Activated naive CD8-positive, alpha-beta T cell treated with anti-CD3 and anti-CD28 coated beads, Interleukin-2, amount 10 ng/mL, durations not matched to agents 7 days and 5 days (primary cell): Measurements from ENCODE around the gene TAOK2. TPM values are rescaled to one million over a fixed set of nuclear protein-coding genes. Genes with fewer than 3 reads are reported as not detected.

Experiments used
- ATAC-seq: fragments of 150-1000 bp; cut with Tn5 transposase; one replicate; pipeline ENCODE4 v1.10.0; 2021; ENCODE audit warnings: low read depth, moderate library complexity
- POLR2A ChIA-PET: fragments of 350-600 bp; sonication (Branson Sonifier 250); formaldehyde crosslinking; loops from one replicate; lab custom pipeline; 2021; ENCODE audit warnings: antibody characterized with exemption; lab: Charles Lee
- DNase-seq: peaks from one replicate; pipeline ENCODE4 v3.0.0; 2021
- H3K27ac Mint-ChIP-seq: one replicate; pipeline ENCODE4 v1.8.0; 2022; ENCODE audit warnings: mild to moderate bottlenecking, mixed read lengths
- H3K27me3 Mint-ChIP-seq: one replicate; pipeline ENCODE4 v1.8.0; 2022; ENCODE audit warnings: mild to moderate bottlenecking, moderate library complexity, mixed read lengths
- H3K36me3 Mint-ChIP-seq: one replicate; pipeline ENCODE4 v1.8.0; 2021; ENCODE audit warnings: mild to moderate bottlenecking, mixed read lengths
- H3K4me1 Mint-ChIP-seq: one replicate; pipeline ENCODE4 v1.8.0; 2021; ENCODE audit warnings: mixed read lengths
- H3K4me3 Mint-ChIP-seq: one replicate; pipeline ENCODE4 v1.8.0; 2022; ENCODE audit warnings: mild to moderate bottlenecking, moderate library complexity, mixed read lengths
- H3K9me3 Mint-ChIP-seq: one replicate; pipeline ENCODE4 v1.8.0; 2021; ENCODE audit warnings: mixed read lengths
- total RNA-seq, 2 experiments: library from RNA; stranded (reverse); gene quantifications; one replicate each; pipeline ENCODE4 v1.2.3, GENCODE V29; 2021

The TAOK2 gene
- total RNA-seq, 2 experiments from 2014 or later = 51.6 to 53.4 TPM

DNA sequence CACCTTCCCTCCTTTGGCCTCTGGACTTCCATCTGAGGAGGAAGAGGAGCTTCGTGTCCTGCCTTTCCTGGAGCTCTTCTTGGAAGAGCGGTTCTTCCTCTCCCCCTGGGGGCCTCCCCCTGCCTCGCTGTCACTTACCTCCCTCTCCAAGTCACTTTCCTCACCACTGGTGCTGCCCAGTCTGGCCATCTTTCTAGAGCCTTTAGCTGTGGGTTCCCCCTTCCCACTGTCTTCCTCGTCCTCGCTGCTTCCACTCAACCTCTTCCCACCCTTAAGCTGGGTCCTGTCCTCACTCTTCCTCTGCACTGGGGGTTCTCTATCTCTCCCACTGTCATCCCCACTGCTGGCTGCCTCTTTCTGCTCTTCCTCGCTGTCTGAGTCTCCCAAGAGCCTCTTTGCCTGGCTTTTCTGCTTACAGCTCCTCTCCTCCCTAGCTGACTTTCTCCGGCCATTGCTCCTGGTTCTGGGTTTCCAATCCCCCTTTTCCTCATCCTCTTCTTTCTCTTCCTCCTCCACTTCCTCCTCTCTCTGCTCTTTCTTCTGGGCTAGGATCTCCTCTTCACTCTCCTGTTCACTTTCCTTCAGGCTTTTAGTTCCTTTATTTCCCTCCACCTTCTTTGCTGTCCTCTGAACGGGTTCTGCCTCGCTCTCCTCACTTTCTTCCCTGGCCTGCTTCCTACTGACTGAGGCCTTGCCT is 20.4 kb downstream of the TAOK2 start:
- POLR2A ChIA-PET = interaction anchor here (1.0 to 6.8 kb wide), 8 partner anchors 9 to 262 kb away, joined by 3 to 73 read pairs (median 4); partner anchors contain the start of genes ALDOA, PAGR1, TAOK2 and TMEM219
- H3K36me3 Mint-ChIP-seq = peaks cover 19% of the 10 kb centered on the region

DNA sequence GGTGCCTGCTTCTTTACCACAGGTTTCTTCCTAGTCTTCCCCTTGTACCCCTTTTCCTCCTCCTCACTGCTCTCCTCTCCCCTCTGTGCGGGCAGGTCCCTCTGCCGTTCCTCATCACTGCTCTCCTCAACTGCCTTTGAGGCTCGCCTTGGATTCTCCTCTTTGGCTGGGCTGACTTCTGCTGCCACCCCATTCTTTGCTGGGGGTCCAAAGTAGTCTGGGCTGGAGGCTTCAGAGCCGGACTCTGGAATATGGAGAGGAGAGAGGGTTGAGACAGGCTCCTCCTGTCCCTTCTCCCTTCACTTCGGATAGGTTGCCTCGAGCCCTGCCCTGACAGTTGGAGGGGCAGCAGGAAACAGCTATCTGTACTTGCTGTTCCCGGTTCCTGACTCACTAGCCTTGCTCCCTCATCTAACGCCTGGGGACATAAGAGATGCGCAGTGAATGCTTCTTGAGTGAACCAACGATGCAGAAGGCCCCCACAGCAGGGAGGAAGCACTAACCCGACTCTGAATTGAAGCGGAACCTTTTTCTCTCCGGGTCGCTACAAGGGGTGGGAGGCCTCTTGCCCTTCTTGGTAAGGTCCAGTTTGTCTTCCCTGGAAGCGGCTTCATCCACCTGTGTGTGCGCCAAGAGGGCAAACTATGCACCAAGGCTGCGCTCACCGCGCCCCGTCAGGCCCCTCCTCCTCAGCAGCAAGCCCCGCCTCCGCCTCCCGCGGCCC is 21.1 kb downstream of the TAOK2 start:
- POLR2A ChIA-PET = interaction anchor here (0.6 to 6.8 kb wide), 10 partner anchors 9 to 263 kb away, joined by 3 to 73 read pairs (median 5); partner anchors contain the start of genes ALDOA, KCTD13, KIF22 and PAGR1
- H3K9me3 Mint-ChIP-seq = no peaks in the 10 kb centered on the region
- peaks cover 24% of the 10 kb centered on the region for H3K4me1 Mint-ChIP-seq
- peak overlapping the region; percentile 98 for H3K4me3 Mint-ChIP-seq
- DNase-seq (peak; percentile 85), ATAC-seq (peak; percentile 54)
- peak overlapping the region; percentile 97 for H3K27ac Mint-ChIP-seq
- peaks cover 15% of the 10 kb centered on the region for H3K36me3 Mint-ChIP-seq
- no peaks in the 10 kb centered on the region for H3K27me3 Mint-ChIP-seq

More for the DNA sequence above, 20.4 kb downstream of the TAOK2 start:
- DNase-seq (no peak), ATAC-seq (no peak)
- Mint-ChIP-seq H3K4me3 (peak overlapping the region; percentile 98), H3K4me1 (peaks cover 21% of the 10 kb centered on the region), H3K27ac (peak overlapping the region; percentile 97), H3K9me3 (no peaks in the 10 kb centered on the region), H3K27me3 (no peaks in the 10 kb centered on the region)

DNA sequence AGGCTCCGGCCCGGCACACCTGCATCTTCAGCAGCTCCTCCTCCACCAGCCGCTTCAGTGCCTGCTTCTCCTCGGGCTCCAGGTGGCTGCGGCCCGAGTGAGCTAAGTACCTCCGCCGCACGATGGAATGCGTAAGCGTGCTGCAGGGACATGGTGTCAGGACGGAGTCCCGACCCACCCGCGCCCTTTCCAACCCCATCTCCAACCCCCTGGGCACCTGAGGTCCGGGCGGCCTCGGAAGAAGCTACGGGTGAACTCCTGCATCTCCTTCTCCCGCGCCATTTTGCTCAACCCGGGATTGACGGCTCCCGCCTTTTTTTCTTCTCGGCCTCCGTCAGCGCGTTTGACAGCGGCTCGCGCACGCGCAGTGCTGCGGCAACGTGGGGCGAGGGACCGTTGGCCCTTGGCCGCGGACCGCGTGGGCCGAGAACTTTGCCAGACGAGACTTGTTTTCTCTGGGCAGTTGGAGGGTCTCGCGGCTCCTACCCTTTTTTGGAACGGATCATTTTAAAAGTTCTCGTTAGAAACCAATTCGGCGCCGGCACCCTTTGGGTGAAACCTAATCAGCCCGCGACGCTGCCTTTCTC is 21.7 kb downstream of the TAOK2 start, which contains the start of gene HIRIP3:
Gene HIRIP3 (minus strand): TSS at position 294 of the 587 bp plus-strand sequence. CDS start 12 bp downstream, at position 282.
- Mint-ChIP-seq H3K36me3 (peaks cover 15% of the 10 kb centered on the region), H3K27ac (peak within 1 kb of the TSS; percentile 97), H3K4me3 (peak within 1 kb of the TSS; percentile 98), H3K4me1 (peaks cover 25% of the 10 kb centered on the region), H3K27me3 (no peaks in the 10 kb centered on the region), H3K9me3 (no peaks in the 10 kb centered on the region)
- ATAC-seq (peak; percentile 65), DNase-seq (peak; percentile 90)
- POLR2A ChIA-PET = interaction anchor here (0.6 to 6.8 kb wide), 14 partner anchors 10 to 384 kb away, joined by 3 to 73 read pairs (median 4); partner anchors contain the start of genes ALDOA, KCTD13, KIF22 and PAGR1

DNA sequence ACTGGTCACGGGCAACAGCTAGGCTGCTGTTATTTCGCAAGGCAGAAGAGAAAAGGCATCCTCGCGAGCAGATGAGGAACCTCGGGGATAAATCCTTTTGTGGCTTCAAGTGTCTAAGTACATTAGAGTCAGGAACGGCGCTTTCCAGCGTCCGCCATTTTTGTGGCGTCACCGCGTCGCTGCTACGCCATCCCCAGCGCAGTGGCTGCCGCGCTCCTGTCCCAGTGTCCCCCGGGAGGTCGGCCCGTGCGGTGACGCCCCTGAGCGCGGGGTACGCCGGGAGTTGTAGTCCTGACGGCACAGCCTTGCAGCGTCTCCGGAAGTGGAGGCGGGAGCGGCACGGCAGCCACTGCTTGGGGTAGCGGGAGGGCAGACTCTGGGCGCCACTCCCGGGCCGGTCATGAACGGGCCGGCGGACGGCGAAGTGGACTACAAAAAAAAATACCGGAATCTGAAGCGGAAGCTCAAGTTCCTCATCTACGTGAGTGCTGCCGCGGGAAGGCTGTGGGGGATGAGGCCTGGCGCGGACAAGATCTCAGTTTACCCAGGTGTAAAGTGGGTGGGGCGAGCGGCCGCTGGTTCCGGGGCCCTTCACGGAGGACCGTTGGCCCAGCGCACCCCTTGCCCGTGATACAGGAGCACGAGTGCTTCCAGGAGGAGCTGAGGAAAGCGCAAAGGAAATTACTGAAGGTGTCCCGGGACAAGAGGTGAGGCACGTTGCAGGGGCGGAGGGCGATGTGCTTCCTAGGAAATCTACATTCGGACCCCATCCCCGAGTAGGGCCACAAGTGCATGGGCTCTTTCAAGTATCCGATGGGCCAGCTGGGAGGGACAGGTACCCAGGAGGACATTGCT is 22.5 kb downstream of the TAOK2 start, which contains the start of gene INO80E:
Gene INO80E (plus strand): TSS at position 331 of the 855 bp plus-strand sequence. CDS start 70 bp downstream, at position 401.
- Mint-ChIP-seq H3K27ac (peak within 1 kb of the TSS; percentile 97), H3K9me3 (no peaks in the 10 kb centered on the region), H3K36me3 (peaks cover 15% of the 10 kb centered on the region), H3K4me3 (peak within 1 kb of the TSS; percentile 98), H3K27me3 (no peaks in the 10 kb centered on the region), H3K4me1 (peaks cover 25% of the 10 kb centered on the region)
- POLR2A ChIA-PET = interaction anchor here (0.6 to 6.8 kb wide), 10 partner anchors 9 to 384 kb away, joined by 3 to 73 read pairs (median 4); partner anchors contain the start of genes ALDOA, KCTD13, KIF22 and TAOK2
- ATAC-seq = peak; percentile 95
- DNase-seq = peak; percentile 99

- DNase-seq = no peak
- Mint-ChIP-seq H3K36me3 (peaks cover 15% of the 10 kb centered on the region), H3K27ac (peak overlapping the region; percentile 97), H3K4me3 (peak overlapping the region; percentile 98), H3K9me3 (no peaks in the 10 kb centered on the region), H3K4me1 (peaks cover 25% of the 10 kb centered on the region), H3K27me3 (no peaks in the 10 kb centered on the region)
- ATAC-seq = no peak
- POLR2A ChIA-PET = interaction anchor here (1.0 to 6.8 kb wide), 6 partner anchors 8 to 71 kb away, joined by 4 to 73 read pairs (median 10); partner anchors contain the start of genes KCTD13, TAOK2 and TMEM219
Measured at GRCh38 chr16:29996766-29997250, 23.1 kb downstream of the TAOK2 start.

GRCh38 chr16:29999605-30000004 is 25.9 kb downstream of the TAOK2 start:
- POLR2A ChIA-PET = interaction anchor here (1.1 kb wide), 1 partner anchor 26 kb away, joined by 3 read pairs; the partner anchor contains the start of gene TAOK2
- no peak overlapping the region for H3K4me3 Mint-ChIP-seq
- H3K27ac Mint-ChIP-seq = peak overlapping the region; percentile 8

GRCh38 chr16:30000735-30001631 is 27.3 kb downstream of the TAOK2 start:
- no peak overlapping the region for H3K4me3 Mint-ChIP-seq
- no peaks in the 10 kb centered on the region for H3K27me3 Mint-ChIP-seq
- DNase-seq (no peak), ATAC-seq (no peak)
- no peak overlapping the region for H3K27ac Mint-ChIP-seq
- H3K36me3 Mint-ChIP-seq = peaks cover 11% of the 10 kb centered on the region
- no peaks in the 10 kb centered on the region for H3K9me3 Mint-ChIP-seq
- peaks cover 16% of the 10 kb centered on the region for H3K4me1 Mint-ChIP-seq
- POLR2A ChIA-PET = interaction anchor here (1.1 kb wide), 1 partner anchor 28 kb away, joined by 3 read pairs; the partner anchor contains the start of gene TAOK2

More at GRCh38 chr16:29999605-30000004, 25.9 kb downstream of the TAOK2 start:
- Mint-ChIP-seq H3K4me1 (peaks cover 18% of the 10 kb centered on the region), H3K9me3 (no peaks in the 10 kb centered on the region), H3K36me3 (peaks cover 11% of the 10 kb centered on the region), H3K27me3 (no peaks in the 10 kb centered on the region)
- no peak for ATAC-seq
- no peak for DNase-seq

GRCh38 chr16:30002614-30003346 is 29.1 kb downstream of the TAOK2 start:
- ATAC-seq = no peak
- POLR2A ChIA-PET = interaction anchor here (0.8 kb wide), 1 partner anchor 26 kb away, joined by 3 read pairs; no protein-coding TSS in a partner anchor
- Mint-ChIP-seq H3K4me1 (peaks cover 10% of the 10 kb centered on the region), H3K27ac (no peak overlapping the region), H3K36me3 (peaks cover 9% of the 10 kb centered on the region), H3K27me3 (no peaks in the 10 kb centered on the region), H3K9me3 (no peaks in the 10 kb centered on the region), H3K4me3 (no peak overlapping the region)
- no peak for DNase-seq

DNA sequence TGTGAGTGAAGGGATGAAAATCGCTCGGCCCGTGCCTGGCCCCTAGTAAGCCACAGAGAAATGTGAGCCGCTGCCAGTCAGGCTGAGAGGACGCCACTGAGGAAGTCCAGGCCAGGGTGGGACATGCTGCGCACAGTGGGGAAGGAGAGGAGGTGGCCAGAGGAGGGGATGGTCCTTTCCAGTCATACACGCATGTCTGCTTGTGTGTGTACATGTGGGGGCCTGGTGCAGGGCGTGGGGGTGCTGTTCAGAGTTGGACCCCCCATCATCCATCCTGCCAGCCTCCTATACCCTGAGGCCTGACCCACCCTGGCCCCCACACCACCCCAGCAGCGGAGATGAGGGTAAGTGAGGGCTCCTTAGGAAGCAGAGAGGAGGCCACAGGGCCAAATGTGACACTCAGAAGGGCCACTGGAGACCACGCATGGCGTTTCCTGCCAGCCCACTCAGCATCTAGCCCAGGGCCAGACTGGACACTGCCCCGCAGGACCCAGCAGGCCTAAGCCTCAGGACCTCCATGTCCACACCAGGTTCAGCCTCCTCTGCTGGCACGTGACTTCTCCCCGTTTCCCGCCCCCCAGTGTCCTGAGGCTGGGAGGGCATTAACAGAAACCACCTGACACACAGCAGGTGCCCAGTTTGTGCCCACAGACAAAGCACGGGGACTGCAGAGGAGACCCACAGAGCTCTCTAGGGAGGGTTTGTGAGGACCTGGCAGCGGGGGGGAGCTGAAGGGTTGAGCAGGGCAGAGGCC is 30.2 kb downstream of the TAOK2 start:
- peaks cover 2% of the 10 kb centered on the region for H3K36me3 Mint-ChIP-seq
- no peak overlapping the region for H3K4me3 Mint-ChIP-seq
- H3K27me3 Mint-ChIP-seq = no peaks in the 10 kb centered on the region
- POLR2A ChIA-PET = interaction anchor here (1.3 kb wide), 2 partner anchors 7 to 10 kb away, joined by 3 to 4 read pairs; no protein-coding TSS in a partner anchor
- H3K9me3 Mint-ChIP-seq = no peaks in the 10 kb centered on the region
- DNase-seq (no peak), ATAC-seq (no peak)
- H3K27ac Mint-ChIP-seq = no peak overlapping the region
- H3K4me1 Mint-ChIP-seq = peaks cover 7% of the 10 kb centered on the region

DNA sequence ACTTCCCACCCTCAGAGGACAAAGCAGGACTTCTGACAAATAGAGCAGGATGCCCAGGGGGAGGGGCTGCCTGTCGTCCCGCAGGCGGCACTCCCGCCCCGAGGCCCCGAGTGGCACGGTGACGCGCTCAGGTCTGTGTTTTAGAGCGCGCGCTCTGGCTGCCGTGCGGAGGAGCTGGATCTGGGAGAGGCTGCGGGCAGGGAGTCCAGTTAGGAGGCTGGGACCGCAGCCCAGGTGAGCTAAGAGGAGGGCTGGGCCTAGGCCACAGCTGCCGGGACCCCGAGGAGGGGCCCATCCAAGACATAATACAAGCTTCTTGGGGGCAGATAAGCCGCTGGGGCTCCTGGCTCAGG is 30.7 kb downstream of the TAOK2 start:
- DNase-seq (no peak), ATAC-seq (no peak)
- Mint-ChIP-seq H3K4me3 (no peak overlapping the region), H3K9me3 (no peaks in the 10 kb centered on the region), H3K27me3 (peaks cover 2% of the 10 kb centered on the region), H3K4me1 (peaks cover 7% of the 10 kb centered on the region), H3K27ac (no peak overlapping the region), H3K36me3 (peaks cover 2% of the 10 kb centered on the region)
- POLR2A ChIA-PET = interaction anchor here (1.3 kb wide), 2 partner anchors 8 to 11 kb away, joined by 3 to 4 read pairs; no protein-coding TSS in a partner anchor
